Stimulated activated CD8-positive, alpha-beta memory T cell treated with anti-CD3 and anti-CD28 coated beads, Interleukin-4, amount 100 ng/mL, for 1 hour (primary cell): ENCODE data around the gene ALK.

Experiments used
- DNase-seq, 2 donors: peaks; one replicate each; pipeline ENCODE4 v3.0.0-alpha.2; 2020; ENCODE audit warnings: low read depth in 2 of 2, low spot score in 1 of 2

ALK gene

GRCh38 chr2:29583548-29584156, 337.7 kb downstream of the ALK start:
- DNase-seq: no peak

- no peak for DNase-seq
Observed at GRCh38 chr2:29583104-29583503, 338.3 kb downstream of the ALK start.

GRCh38 chr2:29582062-29582461, 339.3 kb downstream of the ALK start:
- no peak for DNase-seq

- no peak for DNase-seq
Observed at GRCh38 chr2:29580223-29580622, 341.2 kb downstream of the ALK start.

DNA sequence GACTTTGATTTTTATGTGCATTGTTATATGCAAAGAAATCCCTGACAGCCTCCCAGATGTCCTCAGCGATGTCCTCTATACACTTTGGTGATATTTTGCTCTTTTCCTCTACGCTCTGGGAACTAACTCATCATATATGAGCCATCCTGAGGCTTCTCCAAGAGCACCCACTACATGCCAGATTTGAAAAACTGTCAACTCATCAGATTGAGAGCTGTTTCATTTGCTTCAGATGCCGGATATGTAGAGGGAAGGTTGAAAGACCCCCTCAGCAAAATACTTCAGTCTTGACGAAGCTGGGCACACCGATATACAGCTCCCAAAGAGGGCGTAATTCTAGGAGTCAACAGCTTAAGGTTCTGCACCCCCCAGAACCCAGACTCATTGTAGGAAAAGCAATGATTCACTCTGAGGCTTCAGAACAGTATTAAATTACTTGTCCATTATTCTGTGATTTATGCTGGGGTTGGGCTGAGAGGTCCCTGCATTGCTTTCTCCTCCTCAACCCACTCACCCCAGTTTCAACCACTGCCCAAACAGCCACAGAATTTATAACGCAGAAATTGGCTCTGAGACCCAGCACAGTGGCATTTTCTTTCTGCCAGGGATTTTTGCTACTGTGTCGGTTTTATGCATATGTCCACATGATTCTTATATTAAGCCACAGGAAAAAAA, 341.8 kb downstream of the ALK start:
- no peak for DNase-seq

DNA sequence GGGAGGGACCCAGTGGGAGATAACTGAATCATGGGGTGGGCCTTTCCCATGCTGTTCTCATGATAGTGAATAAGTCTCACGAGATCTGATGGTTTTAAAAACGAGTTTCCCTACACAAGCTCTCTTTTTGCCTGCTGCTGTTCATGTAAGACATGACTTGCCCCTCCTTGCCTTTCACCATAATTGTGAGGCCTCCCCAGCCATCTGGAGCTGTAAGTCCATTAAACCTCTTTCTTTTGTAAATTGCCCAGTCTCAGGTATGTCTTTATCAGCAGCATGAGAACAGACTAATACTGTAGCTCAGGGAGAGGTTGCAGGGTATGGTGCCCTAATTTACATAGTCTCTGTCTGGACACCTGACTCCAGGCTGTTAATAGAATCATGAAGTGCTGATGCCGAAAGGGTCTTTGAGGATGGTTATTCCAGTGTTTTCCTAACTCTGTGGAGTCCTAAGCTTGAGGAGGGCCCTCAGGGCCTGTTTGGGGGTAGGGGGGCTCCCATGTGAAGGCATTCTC, 343.2 kb downstream of the ALK start:
- DNase-seq: no peak

GRCh38 chr2:29576231-29576630, 345.2 kb downstream of the ALK start:
- no peak for DNase-seq

- DNase-seq: no peak
Observed at GRCh38 chr2:29575370-29575890, 346.0 kb downstream of the ALK start.

- DNase-seq: no peak
Observed at GRCh38 chr2:29573612-29574011, 347.8 kb downstream of the ALK start.

GRCh38 chr2:29573147-29573546, 348.2 kb downstream of the ALK start:
- no peak for DNase-seq

GRCh38 chr2:29570539-29570938, 350.8 kb downstream of the ALK start:
- DNase-seq: no peak

DNA sequence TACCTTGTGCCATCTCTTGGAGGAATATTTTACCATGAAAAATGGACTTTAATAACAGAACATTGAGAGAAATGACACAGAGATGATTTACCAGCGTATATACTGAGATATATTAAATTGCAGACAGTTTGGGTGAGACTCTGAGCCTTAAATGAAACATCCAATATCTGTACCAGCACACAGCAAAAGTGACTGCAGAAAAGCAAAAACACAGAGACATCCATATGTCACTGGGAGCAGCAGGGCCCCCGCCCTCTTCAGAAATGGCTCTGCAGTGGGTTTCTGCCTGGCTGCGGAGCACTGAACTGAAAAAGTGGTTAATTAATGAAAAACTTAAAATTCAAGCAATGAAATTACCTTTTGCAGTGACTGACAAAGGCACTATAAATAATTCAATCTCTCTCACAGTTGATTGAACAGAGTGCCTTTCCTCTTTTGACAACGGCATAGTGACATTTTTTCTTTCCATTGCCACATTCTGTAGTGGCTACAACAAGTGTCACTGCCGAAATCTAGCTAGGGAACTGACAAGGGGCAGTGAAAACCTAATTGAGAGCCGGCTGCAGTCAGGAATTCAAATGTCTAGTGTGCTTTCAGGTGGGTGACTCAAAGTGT, 353.4 kb downstream of the ALK start:
- no peak for DNase-seq

GRCh38 chr2:29563697-29564096, 357.7 kb downstream of the ALK start:
- DNase-seq: no peak

- DNase-seq: no peak
Observed at GRCh38 chr2:29562896-29563295, 358.5 kb downstream of the ALK start.

GRCh38 chr2:29562319-29562718, 359.1 kb downstream of the ALK start:
- no peak for DNase-seq

- DNase-seq: no peak
Observed at GRCh38 chr2:29561628-29562027, 359.8 kb downstream of the ALK start.

GRCh38 chr2:29561181-29561580, 360.2 kb downstream of the ALK start:
- no peak for DNase-seq

GRCh38 chr2:29560566-29560965, 360.8 kb downstream of the ALK start:
- DNase-seq: no peak

GRCh38 chr2:29560030-29560429, 361.4 kb downstream of the ALK start:
- no peak for DNase-seq

GRCh38 chr2:29559578-29559977, 361.8 kb downstream of the ALK start:
- no peak for DNase-seq

DNA sequence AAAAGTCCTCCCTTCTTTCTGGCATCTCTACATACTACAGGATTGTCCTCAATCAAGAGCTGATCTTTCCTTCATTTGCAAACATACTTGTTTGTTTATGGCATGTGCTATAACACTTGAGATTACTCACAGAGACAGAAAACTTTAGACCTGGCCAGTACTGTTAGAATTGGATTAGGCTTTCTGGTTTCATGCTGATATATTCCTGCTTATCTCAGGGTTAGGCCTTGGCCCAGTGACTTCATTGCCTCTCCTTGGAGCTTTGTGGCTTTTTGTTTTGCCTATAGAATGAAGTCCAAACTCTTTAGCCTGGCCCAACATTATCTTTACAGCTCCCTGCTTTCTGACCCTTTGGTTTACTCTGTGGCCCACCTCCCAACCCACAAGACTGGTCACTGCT, 363.3 kb downstream of the ALK start:
- DNase-seq: no peak

GRCh38 chr2:29557268-29557667, 364.1 kb downstream of the ALK start:
- DNase-seq: no peak
